ENCODE results near the gene RIN3. TPM values are rescaled to one million over a fixed set of nuclear protein-coding genes. Genes with fewer than 3 reads are reported as not detected.

Gene RIN3
- total RNA-seq, 1 experiment from 2014 or later, result 1.5 TPM

GRCh38 chr14:92609955-92610354 is 96.4 kb downstream of the RIN3 start:
- Histone ChIP-seq H3K79me1 (ENCODE audit: insufficient read depth, low read depth, low read length, poor library complexity, severe bottlenecking) (no peaks in the 10 kb centered on the region), H2AFZ (ENCODE audit: low read length) (no peak overlapping the region), H2BK12ac (ENCODE audit: insufficient read length, low read depth, low read length) (no peak overlapping the region), H2BK120ac (ENCODE audit: low read depth, low read length, poor library complexity, severe bottlenecking) (no peak overlapping the region), H2BK5ac (ENCODE audit: insufficient read length, low read length) (no peak overlapping the region), H4K20me1 (ENCODE audit: control insufficient read depth, insufficient read depth, insufficient read length) (no peaks in the 10 kb centered on the region), H3K4me2 (ENCODE audit: insufficient read depth, insufficient read length, low read length) (no peak overlapping the region), H4K5ac (ENCODE audit: insufficient read length, low read depth, low read length) (no peak overlapping the region), H3K79me2 (ENCODE audit: insufficient read depth, low read length) (no peaks in the 10 kb centered on the region), H2BK15ac (ENCODE audit: low read depth, low read length) (no peak overlapping the region), H3K9me3 (ENCODE audit: control insufficient read depth, low read depth, low read length) (no peaks in the 10 kb centered on the region), H3K14ac (ENCODE audit: insufficient read depth, low read length) (no peak overlapping the region), H3K56ac (ENCODE audit: insufficient read length, low read depth, low read length) (no peak overlapping the region), H3K27me3 (ENCODE audit: insufficient read depth, low read length) (no peaks in the 10 kb centered on the region), H2BK20ac (ENCODE audit: low read depth, low read length, poor library complexity, severe bottlenecking) (no peak overlapping the region), H4K8ac (replicated peaks; ENCODE audit: insufficient read length, low read depth, low read length) (no peak overlapping the region), H2AK5ac (ENCODE audit: insufficient read length, low read length) (no peak overlapping the region), H3K9ac (ENCODE audit: extremely low read depth, insufficient read length, low read length) (no peak overlapping the region), H4K91ac (ENCODE audit: insufficient read length, low read depth, low read length) (no peak overlapping the region), H3K18ac (ENCODE audit: insufficient read length, low read depth, low read length) (no peak overlapping the region), H3K23me2 (ENCODE audit: insufficient read length, low read depth, low read length, poor library complexity, severe bottlenecking) (no peaks in the 10 kb centered on the region), H3K27ac (ENCODE audit: insufficient read length, low read depth, low read length) (no peak overlapping the region), H3K4ac (ENCODE audit: low read depth, low read length) (no peak overlapping the region), H3T11ph (ENCODE audit: low read length) (no peak overlapping the region), H3K23ac (ENCODE audit: insufficient read length, low read depth, low read length) (no peak overlapping the region), H3K4me1 (ENCODE audit: insufficient read depth, low read length) (no peaks in the 10 kb centered on the region)
- no peak for TF ChIP-seq CTCF (conservative IDR thresholded peaks at IDR 0.05)
- H3K4me1 Mint-ChIP-seq, result peaks cover 2 to 7% of the 10 kb centered on the region in 2 experiments; a peak in 3 of 4 replicates
- H3K4me3 Mint-ChIP-seq, result no peak overlapping the region
- no peaks in the 10 kb centered on the region; a peak in 1 of 7 replicates for H3K36me3 Mint-ChIP-seq (ENCODE audit: insufficient read depth in 1 of 3, low read depth in 3 of 3)
- peaks cover 2 to 6% of the 10 kb centered on the region in 2 experiments; a peak in 3 of 5 replicates for H3K9me3 Mint-ChIP-seq
- DNase-seq, result no peak
- WGBS (ENCODE audit: extremely low coverage, insufficient read length, low lambda C conversion rate), result no CpG with 5 or more reads among the region's 4 CpGs
- peaks cover 2% of the 10 kb centered on the region for H3K27me3 Mint-ChIP-seq (ENCODE audit: low read depth)
- no peak overlapping the region for H3K27ac Mint-ChIP-seq
